ENCODE measurements around the gene SLC37A1.

The SLC37A1 gene

GRCh38 chr21:42525676-42526378 lies 12.2 kb downstream of the SLC37A1 start:
- no peak overlapping the region for H2AFZ ChIP-seq (ENCODE audit: low read length)
- no peaks in the 10 kb centered on the region for H3K27me3 ChIP-seq (ENCODE audit: insufficient read depth, low read length, poor library complexity, severe bottlenecking)
- H3K79me2 ChIP-seq (ENCODE audit: insufficient read depth, low read length), result peaks cover 96% of the 10 kb centered on the region
- H3K9me3 ChIP-seq (ENCODE audit: insufficient read depth, low read depth, low read length), result no peaks in the 10 kb centered on the region
- TF ChIP-seq EZH2phosphoT487 (IDR thresholded peaks at IDR 0.05; ENCODE audit: borderline replicate concordance) (no peak), CTCF (conservative IDR thresholded peaks at IDR 0.05; ENCODE audit: low read length) (no peak)
- H3K4me1 ChIP-seq (ENCODE audit: insufficient read depth, low read length, poor library complexity, severe bottlenecking), result peaks cover 85% of the 10 kb centered on the region
- H4K20me1 ChIP-seq (ENCODE audit: insufficient read depth, low read length, poor library complexity, severe bottlenecking), result peaks cover 67% of the 10 kb centered on the region
- peak overlapping the region; percentile 26 for H3K9ac ChIP-seq (ENCODE audit: low read depth, low read length, poor library complexity, severe bottlenecking)
- H3F3A ChIP-seq (ENCODE audit: low read depth), result 0 out of 2 replicates have a peak, but pooled peaks cover 4% of the 10 kb centered on the region
- no peaks in the 10 kb centered on the region for H3K9me2 ChIP-seq (replicated peaks; ENCODE audit: low read depth, low read length)
- peak overlapping the region; percentile 84 for H3K4me2 ChIP-seq (ENCODE audit: low read depth, low read length, poor library complexity, severe bottlenecking)
- no peak overlapping the region for H3K4me3 ChIP-seq (ENCODE audit: low read length, poor library complexity, severe bottlenecking)
- peaks cover 77% of the 10 kb centered on the region; the same call in 1 of the 2 replicates for H3K36me3 ChIP-seq (ENCODE audit: insufficient read depth, low read length)

- H3K4me2 ChIP-seq (ENCODE audit: low read depth, low read length, poor library complexity, severe bottlenecking), result peak overlapping the region; percentile 84
- H2AFZ ChIP-seq (ENCODE audit: low read length), result no peak overlapping the region
- TF ChIP-seq CTCF (conservative IDR thresholded peaks at IDR 0.05; ENCODE audit: low read length) (no peak), EZH2phosphoT487 (IDR thresholded peaks at IDR 0.05; ENCODE audit: borderline replicate concordance) (no peak)
- peaks cover 77% of the 10 kb centered on the region; the same call in 1 of the 2 replicates for H3K36me3 ChIP-seq (ENCODE audit: insufficient read depth, low read length)
- H3K9ac ChIP-seq (ENCODE audit: low read depth, low read length, poor library complexity, severe bottlenecking), result peak overlapping the region; percentile 26
- peak overlapping the region; percentile 62 for H3K4me3 ChIP-seq (ENCODE audit: low read length, poor library complexity, severe bottlenecking)
- peaks cover 80% of the 10 kb centered on the region for H3K4me1 ChIP-seq (ENCODE audit: insufficient read depth, low read length, poor library complexity, severe bottlenecking)
- no peaks in the 10 kb centered on the region for H3K9me3 ChIP-seq (ENCODE audit: insufficient read depth, low read depth, low read length)
- H3K27me3 ChIP-seq (ENCODE audit: insufficient read depth, low read length, poor library complexity, severe bottlenecking), result no peaks in the 10 kb centered on the region
- 0 out of 2 replicates have a peak, but pooled peaks cover 4% of the 10 kb centered on the region for H3F3A ChIP-seq (ENCODE audit: low read depth)
- peaks cover 62% of the 10 kb centered on the region for H4K20me1 ChIP-seq (ENCODE audit: insufficient read depth, low read length, poor library complexity, severe bottlenecking)
- H3K9me2 ChIP-seq (replicated peaks; ENCODE audit: low read depth, low read length), result no peaks in the 10 kb centered on the region
- peaks cover 96% of the 10 kb centered on the region for H3K79me2 ChIP-seq (ENCODE audit: insufficient read depth, low read length)
Measured at GRCh38 chr21:42526379-42526727, 12.7 kb downstream of the SLC37A1 start.

GRCh38 chr21:42527127-42527488 lies 13.5 kb downstream of the SLC37A1 start:
- H3K4me2 ChIP-seq (ENCODE audit: low read depth, low read length, poor library complexity, severe bottlenecking), result peak overlapping the region; percentile 84
- H3K9ac ChIP-seq (ENCODE audit: low read depth, low read length, poor library complexity, severe bottlenecking), result peak overlapping the region; percentile 26
- no peaks in the 10 kb centered on the region for H3K9me2 ChIP-seq (replicated peaks; ENCODE audit: low read depth, low read length)
- H3K27me3 ChIP-seq (ENCODE audit: insufficient read depth, low read length, poor library complexity, severe bottlenecking), result no peaks in the 10 kb centered on the region
- peaks cover 54% of the 10 kb centered on the region for H4K20me1 ChIP-seq (ENCODE audit: insufficient read depth, low read length, poor library complexity, severe bottlenecking)
- no peak for TF ChIP-seq EZH2phosphoT487 (IDR thresholded peaks at IDR 0.05; ENCODE audit: borderline replicate concordance)
- H3K36me3 ChIP-seq (ENCODE audit: insufficient read depth, low read length), result peaks cover 77% of the 10 kb centered on the region; the same call in 1 of the 2 replicates
- H3K9me3 ChIP-seq (ENCODE audit: insufficient read depth, low read depth, low read length), result no peaks in the 10 kb centered on the region
- H3F3A ChIP-seq (ENCODE audit: low read depth), result 0 out of 2 replicates have a peak, but pooled peaks cover 4% of the 10 kb centered on the region
- peaks cover 96% of the 10 kb centered on the region for H3K79me2 ChIP-seq (ENCODE audit: insufficient read depth, low read length)
- H3K4me1 ChIP-seq (ENCODE audit: insufficient read depth, low read length, poor library complexity, severe bottlenecking), result peaks cover 72% of the 10 kb centered on the region
- H2AFZ ChIP-seq (ENCODE audit: low read length), result no peak overlapping the region
- H3K4me3 ChIP-seq (ENCODE audit: low read length, poor library complexity, severe bottlenecking), result peak overlapping the region; percentile 62

All from Loucy (cell line).